Thoracic aorta (tissue), 2 donors: ENCODE measurements around the gene BANF1. TPM values are rescaled to one million over a fixed set of nuclear protein-coding genes. Genes with fewer than 3 reads are reported as not detected.
A peak's percentile ranks its signal among the peaks of the same experiment; 100 is the strongest.

ENCODE experiments used
- ATAC-seq: fragments of 150-250 bp; one replicate; pipeline ENCODE4 v1.8.0; 2017; ENCODE audit warnings: low read depth; ENCODE audit not compliant: insufficient number of reproducible peaks, low FRiP score
- DNase-seq: peaks from one replicate; pipeline ENCODE4 v3.0.0-alpha.2; 2020; ENCODE audit warnings: low spot score
- H3K27ac ChIP-seq, 2 donors: fragments of 200-600 bp; sonication (generic); 1 replicate in 1 of 2; 2 replicates in 1 of 2; pipeline ENCODE4 v1.5.1; 2016; ENCODE audit warnings: mild to moderate bottlenecking in 2 of 2, moderate library complexity in 2 of 2
- H3K27me3 ChIP-seq: fragments of 200-600 bp; sonication (generic); replicated peaks from 2 replicates; pipeline ENCODE4 v1.6.0; 2016; ENCODE audit warnings: mild to moderate bottlenecking; ENCODE audit not compliant: insufficient read depth
- H3K36me3 ChIP-seq: fragments of 200-600 bp; sonication (generic); one replicate; pipeline ENCODE4 v1.5.1; 2016
- H3K4me1 ChIP-seq, 2 donors: fragments of 200-600 bp; sonication (generic); 1 replicate in 1 of 2; 2 replicates in 1 of 2; pipeline versions ENCODE4 v1.5.1 to v1.6.0; 2016; ENCODE audit warnings: low read depth in 2 of 2, mild to moderate bottlenecking in 1 of 2; ENCODE audit not compliant: control insufficient read depth in 1 of 2
- H3K4me3 ChIP-seq: fragments of 200-600 bp; sonication (generic); 2 replicates; pipeline ENCODE4 v1.5.1; 2016; ENCODE audit warnings: mild to moderate bottlenecking
- H3K9me3 ChIP-seq: fragments of 200-600 bp; sonication (generic); 2 replicates; pipeline ENCODE4 v1.5.1; 2016
- CTCF ChIP-seq: fragments of 200-600 bp; sonication (generic); IDR thresholded peaks from one replicate; pipeline ENCODE4 v1.5.1; 2019; ENCODE audit warnings: antibody characterized with exemption
- total RNA-seq, 2 donors: library from RNA; depleted of rRNA; stranded (reverse); fragments of >200 nt; gene quantifications; one replicate each; pipeline versions ENCODE4 v1.1.0 to v1.2.3, GENCODE V29; 2016

The BANF1 gene
- total RNA-seq, 2 donors from 2014 or later, result 22.2 to 60.0 TPM

DNA sequence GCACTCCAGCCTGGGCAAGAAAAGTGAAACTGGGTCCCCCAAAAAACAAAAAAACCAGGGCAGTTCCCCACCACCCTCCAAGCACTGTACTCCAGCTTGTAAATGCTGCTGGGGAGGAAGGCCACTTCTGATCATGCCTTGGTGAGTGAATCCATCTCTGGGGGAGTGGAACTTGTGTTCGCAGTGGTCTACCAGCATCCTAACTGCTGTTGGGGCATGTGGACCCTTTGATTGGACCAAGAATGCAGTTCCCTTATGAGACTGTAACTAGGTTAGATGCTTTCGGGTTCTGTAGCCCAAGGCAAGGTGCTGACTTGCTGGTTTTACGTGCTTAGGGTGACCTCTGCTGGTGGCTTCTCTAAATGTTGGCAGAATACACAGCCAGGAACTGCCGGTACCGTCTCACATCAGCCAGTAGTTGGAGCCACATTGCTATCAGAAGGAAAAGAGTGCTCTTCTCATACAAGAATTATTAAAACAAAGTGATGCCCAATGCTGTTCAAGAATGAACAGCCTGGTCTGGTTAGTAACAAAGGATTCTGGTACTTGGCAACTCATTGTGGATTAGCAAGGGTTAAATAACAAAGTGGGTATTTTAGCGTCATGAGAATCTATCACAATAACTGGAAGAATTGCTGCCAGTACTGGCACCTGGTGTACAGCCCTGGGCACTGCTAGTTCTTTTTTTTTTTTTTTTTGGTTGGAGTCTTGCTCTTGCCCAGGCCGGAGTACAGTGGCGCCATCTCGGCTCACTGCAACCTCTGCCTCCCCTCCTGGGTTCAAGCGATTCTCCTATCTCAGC lies 13.3 kb upstream of the BANF1 start:
- no peak overlapping the region for H3K4me3 ChIP-seq
- no peaks in the 10 kb centered on the region for H3K27me3 ChIP-seq
- H3K36me3 ChIP-seq, result no peaks in the 10 kb centered on the region
- ATAC-seq, result peak; percentile 94
- no peaks in the 10 kb centered on the region for H3K9me3 ChIP-seq
- H3K27ac ChIP-seq, result peak overlapping the region in 1 of 2 donors; percentile 14
- peak; percentile 83 for DNase-seq
- TF ChIP-seq CTCF, result peak; percentile 87
- peaks cover 0 to 11% of the 10 kb centered on the region in 2 donors for H3K4me1 ChIP-seq

DNA sequence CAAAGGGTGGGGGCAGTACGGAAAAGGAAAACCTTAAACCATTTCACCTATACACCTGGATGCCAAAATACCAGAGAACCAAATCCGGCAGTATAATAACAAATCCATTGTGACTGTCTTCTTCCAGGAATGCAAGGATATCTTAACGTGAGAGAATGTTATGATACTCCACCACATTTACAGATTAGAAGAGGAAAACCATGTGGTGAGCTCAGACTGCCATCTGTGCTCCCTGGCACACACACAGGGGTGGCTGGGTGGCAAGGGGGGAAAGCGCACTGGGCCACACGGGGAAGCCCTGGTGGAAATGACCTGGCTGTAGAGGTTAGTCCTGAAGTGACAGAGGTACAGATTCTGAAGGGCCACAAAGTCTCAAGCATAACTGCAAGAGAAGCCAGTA lies 10.2 kb upstream of the BANF1 start:
- ATAC-seq (no peak), DNase-seq (no peak)
- Histone ChIP-seq H3K9me3 (no peaks in the 10 kb centered on the region), H3K4me1 (no peaks in the 10 kb centered on the region), H3K36me3 (peaks cover 11% of the 10 kb centered on the region), H3K4me3 (no peak overlapping the region), H3K27ac (no peak overlapping the region), H3K27me3 (no peaks in the 10 kb centered on the region)
- TF ChIP-seq CTCF, result no peak

GRCh38 chr11:65997286-65997685 lies 5.0 kb upstream of the BANF1 start:
- Histone ChIP-seq H3K27ac (no peak overlapping the region), H3K4me3 (no peak overlapping the region), H3K9me3 (no peaks in the 10 kb centered on the region), H3K4me1 (peaks cover 9 to 19% of the 10 kb centered on the region in 2 donors), H3K36me3 (peaks cover 43% of the 10 kb centered on the region), H3K27me3 (no peaks in the 10 kb centered on the region)
- TF ChIP-seq CTCF, result no peak
- DNase-seq, result no peak
- ATAC-seq, result no peak

- TF ChIP-seq CTCF, result peak; percentile 17
- Histone ChIP-seq H3K36me3 (peaks cover 26% of the 10 kb centered on the region), H3K4me1 (peaks cover 15 to 27% of the 10 kb centered on the region in 2 donors), H3K9me3 (no peaks in the 10 kb centered on the region), H3K27me3 (no peaks in the 10 kb centered on the region), H3K4me3 (peak overlapping the region; percentile 85), H3K27ac (peak overlapping the region; percentile 95 to 99)
- ATAC-seq, result peak; percentile 19
- no peak for DNase-seq
These were observed 434 bp downstream of the BANF1 start for GRCh38 chr11:66002648-66003225.

GRCh38 chr11:66003291-66003690 lies 988 bp downstream of the BANF1 start:
- ATAC-seq, result no peak
- DNase-seq, result no peak

More at GRCh38 chr11:66003291-66003690, 988 bp downstream of the BANF1 start:
- Histone ChIP-seq H3K4me3 (peak overlapping the region; percentile 85), H3K27ac (peak overlapping the region; percentile 95 to 99), H3K27me3 (no peaks in the 10 kb centered on the region), H3K9me3 (no peaks in the 10 kb centered on the region), H3K36me3 (peaks cover 20% of the 10 kb centered on the region), H3K4me1 (peaks cover 15 to 27% of the 10 kb centered on the region in 2 donors)
- TF ChIP-seq CTCF, result no peak
